ENCODE results near the gene RECK.
"Not testable (repeated sequence)": the region's sequence is repeated elsewhere in the genome, so short reads cannot be mapped to it uniquely, and the experiment has no call there.

The RECK gene

DNA sequence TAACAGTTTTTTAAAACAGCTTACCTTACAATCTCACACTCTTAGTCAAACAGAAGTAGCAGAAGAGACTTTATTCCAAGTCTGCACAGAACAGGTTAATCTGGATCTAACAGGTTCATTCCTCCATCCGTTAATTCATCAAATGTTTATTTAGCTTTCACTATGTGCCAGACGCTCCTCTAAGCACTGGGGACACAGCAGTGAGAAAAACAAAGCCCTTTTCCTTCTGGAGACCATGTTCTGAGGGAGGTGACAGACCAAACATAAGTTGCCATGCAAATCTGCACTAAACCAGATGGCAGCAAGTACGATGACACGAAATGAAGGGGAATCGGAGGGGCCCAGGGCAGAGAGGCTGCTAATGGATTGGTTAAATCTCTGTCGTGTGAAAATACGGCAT lies 82.8 kb downstream of the RECK start:
- DNase-seq = no peak

GRCh38 chr9:36120705-36121104 lies 84.0 kb downstream of the RECK start:
- DNase-seq = no peak

- no peak for DNase-seq
Observed at GRCh38 chr9:36121971-36122370, 85.3 kb downstream of the RECK start.

- no peak for DNase-seq
Observed at GRCh38 chr9:36123515-36123914, 86.8 kb downstream of the RECK start.

DNA sequence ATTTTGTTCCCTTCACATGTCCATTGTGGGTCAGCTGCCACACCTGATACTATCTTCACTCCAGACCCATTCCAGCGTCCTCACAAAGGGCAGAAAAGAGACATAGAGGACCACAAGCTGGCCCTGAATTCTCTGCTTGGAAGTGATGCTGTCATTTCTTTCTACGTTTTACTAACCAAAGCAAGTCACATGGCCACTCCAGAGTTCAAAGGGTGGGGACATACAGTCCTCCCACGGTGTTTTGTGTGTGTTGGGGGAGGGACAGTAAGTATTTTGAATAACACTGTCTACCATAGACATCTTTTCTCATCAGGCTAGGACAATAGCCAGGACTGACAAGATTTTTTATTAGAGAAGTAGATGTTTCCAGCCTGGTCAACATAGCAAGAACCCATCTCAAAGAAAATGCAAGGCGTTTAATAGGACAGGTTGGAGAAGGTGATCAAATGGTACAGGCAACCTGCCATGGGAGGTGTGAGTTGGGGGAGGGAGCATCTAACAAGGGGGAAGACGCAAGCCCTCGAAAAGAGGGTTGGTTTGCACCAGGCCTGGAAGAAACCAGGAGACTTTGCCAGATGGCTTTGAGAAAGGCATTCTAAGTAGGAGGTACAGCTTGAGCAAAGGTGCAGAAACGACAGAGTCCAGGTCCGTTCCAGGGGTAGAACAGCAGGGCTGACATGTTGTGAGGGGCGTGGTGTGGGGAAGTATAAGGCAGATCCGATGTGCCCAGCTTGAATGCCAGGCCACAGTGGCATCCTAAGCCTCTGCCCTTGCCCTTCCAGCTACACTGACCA lies 88.5 kb downstream of the RECK start:
- no peak for DNase-seq

DNA sequence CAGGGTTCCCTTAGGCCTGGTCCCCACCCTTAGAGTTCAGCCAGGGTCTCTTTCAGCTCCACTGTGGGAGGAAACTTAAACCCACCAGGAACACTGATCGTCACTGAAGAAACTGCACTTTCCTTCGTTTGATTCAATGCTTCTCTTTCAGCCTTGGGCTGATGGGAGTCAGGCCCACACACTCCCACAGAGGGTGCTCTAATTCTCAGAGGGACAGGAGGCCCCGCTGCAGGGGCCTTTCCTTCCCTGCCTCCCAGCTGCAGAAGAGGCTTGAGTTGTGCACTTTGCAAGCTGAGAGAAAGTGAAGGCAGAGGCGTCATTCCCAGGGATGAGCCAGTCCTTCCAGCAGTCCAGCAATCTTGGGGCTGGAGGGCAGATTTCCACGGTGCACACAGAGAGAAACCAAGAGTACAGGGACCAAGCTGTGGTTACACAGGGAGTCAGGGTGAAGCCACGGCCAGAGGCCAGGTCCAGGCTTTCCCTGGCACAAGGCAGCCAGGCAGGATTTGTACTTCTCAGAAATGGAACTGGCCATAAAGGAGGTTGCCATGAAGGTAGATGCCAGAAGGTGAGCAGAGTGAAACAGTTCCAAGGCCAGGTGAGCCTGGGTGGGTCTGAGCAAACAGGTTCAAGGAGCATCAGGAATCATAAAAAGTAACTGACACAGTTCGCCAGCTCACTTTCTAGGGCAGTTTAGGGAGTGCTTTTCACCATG lies 89.5 kb downstream of the RECK start:
- no peak for DNase-seq

- DNase-seq = no peak
Observed at GRCh38 chr9:36127652-36128244, 91.0 kb downstream of the RECK start.

- no peak for DNase-seq
Observed at GRCh38 chr9:36128349-36128748, 91.6 kb downstream of the RECK start.

DNA sequence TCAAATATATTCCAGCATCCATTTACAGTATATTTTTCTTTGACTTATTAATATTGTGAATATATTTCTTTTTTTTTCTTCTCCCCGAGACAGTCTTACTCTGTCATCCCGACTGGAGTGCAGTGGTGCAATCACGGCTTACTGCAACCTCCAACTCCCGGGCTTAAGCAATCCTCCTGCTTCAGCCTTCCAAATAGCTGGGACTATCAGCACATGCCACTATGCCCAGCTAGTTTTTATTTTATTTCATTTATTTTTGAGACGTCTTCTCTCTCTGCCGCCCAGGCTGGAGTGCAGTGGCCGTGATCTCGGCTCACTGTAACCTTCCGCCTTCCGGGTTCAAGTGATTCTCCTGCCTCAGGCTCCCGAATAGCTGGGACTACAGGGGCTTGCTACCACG lies 92.4 kb downstream of the RECK start:
- no peak for DNase-seq

DNA sequence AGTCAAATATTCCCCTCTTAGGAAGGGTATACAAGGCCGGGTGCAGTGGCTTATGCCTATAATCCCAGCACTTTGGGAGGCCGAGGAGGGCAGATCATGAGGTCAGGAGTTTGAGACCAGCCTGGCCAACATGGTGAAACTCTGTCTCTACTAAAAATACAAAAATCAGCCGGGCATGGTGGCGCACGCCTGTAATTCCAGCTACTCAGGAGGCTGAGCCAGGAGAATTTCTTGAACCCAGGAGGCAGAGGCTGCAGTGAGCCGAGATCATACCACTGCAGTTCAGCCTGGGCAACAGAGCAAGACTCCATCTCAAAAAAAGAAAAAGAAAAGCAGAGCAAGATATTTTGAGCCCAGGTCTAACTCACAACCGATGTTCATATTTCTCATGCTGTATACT lies 95.0 kb downstream of the RECK start:
- not testable (repeated sequence) for DNase-seq

- DNase-seq = no peak
Observed at GRCh38 chr9:36132086-36132485, 95.4 kb downstream of the RECK start.

GRCh38 chr9:36134761-36135505 lies 98.2 kb downstream of the RECK start:
- no peak for DNase-seq

DNA sequence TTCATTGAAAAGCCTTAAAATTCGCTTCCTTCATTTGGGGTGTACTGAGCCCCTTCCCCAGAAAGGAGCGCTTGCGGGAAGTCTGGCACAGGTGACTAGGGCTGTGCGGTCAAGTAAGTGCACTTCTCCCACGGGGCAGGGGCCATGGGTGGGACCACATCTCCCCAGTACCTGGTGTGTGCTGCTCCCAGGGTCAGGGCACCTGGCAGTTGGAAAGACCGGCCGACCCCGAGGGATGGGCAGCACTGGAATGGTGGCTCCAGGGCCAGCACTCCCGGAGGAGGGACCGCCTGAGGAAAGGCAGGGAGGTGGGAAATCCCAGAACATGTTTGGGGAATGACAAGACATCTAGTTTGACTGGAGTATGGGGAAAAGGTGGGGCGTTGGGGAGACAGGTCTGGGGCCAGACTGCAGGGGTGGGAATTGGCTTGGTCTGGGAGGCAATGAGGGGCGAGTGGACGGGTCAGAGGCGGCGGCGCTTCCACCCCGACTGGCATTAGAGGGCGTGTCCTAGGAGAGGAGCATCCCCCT lies 99.1 kb downstream of the RECK start:
- no peak for DNase-seq

DNA sequence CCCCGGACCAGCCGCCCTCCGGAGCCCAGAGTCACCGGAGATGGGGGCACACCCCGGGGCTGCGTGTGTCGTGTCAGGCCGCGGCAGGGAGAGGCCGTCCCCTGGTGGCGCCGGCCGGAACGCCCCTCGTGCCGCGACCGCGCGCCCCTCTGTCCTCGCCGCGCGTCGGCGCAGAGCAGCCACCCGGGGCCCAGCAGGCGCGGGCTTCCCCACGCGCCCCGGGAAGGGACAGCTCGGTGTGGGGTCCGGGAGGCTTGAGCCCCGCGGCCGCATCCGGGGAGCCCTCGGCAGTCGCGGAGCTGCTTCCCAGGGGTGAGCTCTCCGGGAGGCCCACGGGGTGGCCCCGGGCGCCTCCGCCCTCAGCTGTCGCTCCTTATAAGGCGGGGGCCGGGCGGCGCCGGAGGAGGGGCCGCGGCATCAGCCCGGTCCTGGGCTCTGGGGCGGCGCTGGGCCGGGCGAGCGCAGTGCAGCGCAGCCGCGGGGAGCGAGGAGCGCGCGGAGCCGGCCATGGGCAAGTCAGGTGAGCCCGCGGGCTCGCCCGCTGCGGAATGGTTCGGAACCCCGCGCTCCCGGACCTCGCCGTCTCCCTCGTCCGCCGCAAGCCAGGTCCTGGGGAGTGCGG lies 99.7 kb downstream of the RECK start, which contains the start of gene GLIPR2:
TSS of gene GLIPR2 (plus strand) at position 462 of the 622 bp plus-strand sequence. CDS start at position 508, 46 bp downstream.
- no peak for DNase-seq

- no peak for DNase-seq
Observed at GRCh38 chr9:36136894-36137391, 100.2 kb downstream of the RECK start.

GRCh38 chr9:36137392-36138004 lies 100.8 kb downstream of the RECK start:
- DNase-seq = no peak

- no peak for DNase-seq
Observed at GRCh38 chr9:36138496-36138895, 101.8 kb downstream of the RECK start.

- DNase-seq = no peak
Observed at GRCh38 chr9:36138901-36139300, 102.2 kb downstream of the RECK start.

DNA sequence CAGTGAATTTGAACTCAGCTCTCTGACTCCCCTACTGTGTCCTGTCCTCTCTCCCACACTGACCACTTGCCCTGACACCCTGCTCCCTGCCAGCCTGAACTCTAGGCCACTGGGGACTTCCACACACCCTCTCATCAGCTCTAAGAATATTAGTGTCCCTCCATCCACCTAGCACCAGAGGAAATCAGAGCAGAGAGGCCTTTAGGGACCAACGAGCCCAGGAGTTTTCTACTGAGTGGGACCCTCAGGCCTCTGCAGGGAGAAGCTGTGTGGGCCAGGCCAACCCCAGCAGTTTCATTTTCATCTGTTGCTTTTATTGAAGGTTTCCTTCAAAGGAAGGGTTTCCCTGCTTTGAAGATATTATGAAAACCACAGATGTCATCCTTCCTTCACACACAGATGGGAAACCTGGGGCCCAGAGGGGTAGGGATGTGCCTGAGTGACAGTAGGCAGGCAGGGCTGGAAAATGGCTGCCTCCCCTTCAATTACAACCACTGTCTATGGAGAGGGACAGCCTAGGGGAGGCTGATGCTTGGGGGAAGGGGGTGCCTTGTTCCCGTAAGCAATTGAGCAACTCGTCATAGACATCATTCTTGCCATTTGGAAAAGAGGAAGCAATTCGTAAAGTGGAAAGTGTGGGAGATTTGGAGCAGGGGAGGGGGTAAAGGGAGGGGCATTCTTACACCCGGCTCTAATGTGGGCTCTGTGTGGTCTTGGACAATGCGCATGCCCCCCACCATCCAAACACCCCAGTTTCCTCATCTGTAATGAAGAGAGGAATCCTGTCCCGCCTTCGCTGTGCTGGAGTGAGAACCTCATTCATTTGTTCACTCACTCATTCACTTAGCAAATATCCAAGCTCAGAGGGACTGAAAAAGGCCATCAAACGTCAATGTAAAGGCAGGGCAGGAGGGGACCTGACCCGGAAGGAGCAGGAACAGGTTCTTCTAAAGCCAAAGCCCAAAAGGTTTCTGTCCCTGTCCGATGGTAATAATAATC lies 103.7 kb downstream of the RECK start:
- no peak for DNase-seq

DNA sequence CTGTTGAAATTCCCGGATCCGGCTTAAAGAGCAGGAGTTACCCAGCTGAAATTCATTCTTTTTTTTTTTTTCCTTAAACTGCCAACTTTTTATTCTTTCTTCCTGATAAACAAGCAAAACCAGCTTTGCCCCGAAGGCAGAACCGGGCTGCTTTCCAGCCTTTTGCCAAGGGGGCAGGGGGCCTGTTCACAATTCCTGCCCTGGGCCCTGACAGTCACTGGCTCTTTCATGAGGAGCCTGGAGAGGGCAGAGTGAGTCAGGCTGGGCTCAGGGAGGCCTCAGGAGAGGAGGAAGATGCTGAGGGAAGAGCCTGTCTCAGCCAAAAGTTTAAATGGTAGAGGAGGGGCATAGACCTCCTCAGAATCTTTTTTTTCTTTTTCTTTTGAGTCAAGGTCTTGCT lies 104.6 kb downstream of the RECK start:
- no peak for DNase-seq

DNA sequence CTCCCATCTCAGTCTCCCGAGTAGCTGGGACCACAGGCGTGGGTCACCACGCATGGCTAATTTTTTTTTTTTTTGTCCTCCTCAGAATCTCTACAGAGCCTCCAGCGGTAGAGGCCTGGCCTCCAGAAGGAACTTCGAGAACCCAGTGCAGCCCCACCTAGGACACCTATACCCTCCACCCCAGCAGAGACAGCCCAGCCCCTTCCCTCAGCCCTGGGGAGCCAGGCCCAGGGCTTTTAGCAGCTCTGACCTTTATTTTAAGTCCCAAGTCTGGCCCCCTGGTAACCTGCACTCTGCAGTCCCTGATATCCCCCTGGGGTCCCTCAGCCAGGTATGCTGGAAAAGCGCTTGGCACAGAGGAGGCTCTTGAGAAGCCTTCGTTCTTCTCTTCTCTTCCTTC lies 105.0 kb downstream of the RECK start:
- no peak for DNase-seq

All from NCI-H524 treated with DMSO at 0.1 percent for 48 hours (cell line).